Fibroblast of skin of right quadriceps (primary cell): ENCODE measurements around the gene FAM78A.

Experiments
- DNase-seq: peaks from one replicate; pipeline ENCODE4 v3.0.0-alpha.2; 2013

The FAM78A gene, protein sequence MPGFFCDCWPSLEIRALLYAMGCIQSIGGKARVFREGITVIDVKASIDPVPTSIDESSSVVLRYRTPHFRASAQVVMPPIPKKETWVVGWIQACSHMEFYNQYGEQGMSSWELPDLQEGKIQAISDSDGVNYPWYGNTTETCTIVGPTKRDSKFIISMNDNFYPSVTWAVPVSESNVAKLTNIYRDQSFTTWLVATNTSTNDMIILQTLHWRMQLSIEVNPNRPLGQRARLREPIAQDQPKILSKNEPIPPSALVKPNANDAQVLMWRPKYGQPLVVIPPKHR

GRCh38 chr9:131276094-131276888 lies at the start of gene FAM78A:
Gene FAM78A, minus strand, starts transcription at chr9:131276510. Its CDS starts 331 bp downstream, at chr9:131276179.
- no peak for DNase-seq

DNA sequence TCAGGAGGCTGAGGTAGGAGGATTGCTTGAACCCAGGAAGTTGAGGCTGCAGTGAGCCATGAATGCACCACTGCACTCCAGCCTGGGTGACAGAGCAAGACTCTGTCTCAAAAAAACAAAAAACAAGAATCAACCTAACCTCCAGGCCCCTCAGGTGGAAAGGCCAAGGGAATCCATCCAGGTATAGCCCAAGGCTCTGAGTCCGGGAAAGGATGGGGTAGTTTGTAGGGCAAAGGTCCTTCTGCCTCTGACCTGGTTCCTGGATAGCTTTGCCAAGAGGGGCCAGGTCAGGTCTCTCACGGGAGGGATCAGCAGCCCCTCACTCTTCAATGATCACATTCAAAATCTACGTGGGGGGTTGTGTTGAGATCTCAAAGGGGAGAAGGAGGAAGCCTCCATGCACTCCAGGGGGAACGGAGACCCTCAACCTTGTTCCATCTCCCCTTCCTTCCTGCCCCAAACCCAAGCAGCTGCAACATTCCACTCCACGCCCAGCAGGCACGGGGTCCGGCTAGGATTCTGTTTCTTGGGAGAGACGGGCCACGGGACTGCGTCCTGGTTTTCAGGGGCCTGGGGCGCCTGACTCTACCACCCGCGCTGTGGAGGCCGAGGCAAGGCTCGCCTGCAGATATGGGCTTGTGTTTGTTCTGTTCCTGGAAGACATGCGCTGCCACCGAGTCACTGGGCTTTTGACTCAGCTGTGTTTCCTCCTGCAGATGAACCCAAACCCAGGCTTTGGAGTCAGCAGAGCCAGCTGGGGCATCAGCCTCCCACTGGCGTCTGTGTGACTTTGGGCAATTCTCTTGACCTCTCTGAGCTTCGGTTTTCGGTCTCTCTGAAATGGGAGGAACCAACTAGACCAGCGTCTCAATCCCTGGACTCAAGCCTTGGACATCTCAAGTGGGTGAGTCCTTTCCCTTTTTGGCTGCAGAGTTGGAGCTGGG lies 48.7 kb upstream of the FAM78A start:
- no peak for DNase-seq

- DNase-seq, result no peak
Measured at GRCh38 chr9:131323629-131324028, 47.3 kb upstream of the FAM78A start.

- DNase-seq, result no peak
Measured at GRCh38 chr9:131320031-131320685, 43.8 kb upstream of the FAM78A start.

DNA sequence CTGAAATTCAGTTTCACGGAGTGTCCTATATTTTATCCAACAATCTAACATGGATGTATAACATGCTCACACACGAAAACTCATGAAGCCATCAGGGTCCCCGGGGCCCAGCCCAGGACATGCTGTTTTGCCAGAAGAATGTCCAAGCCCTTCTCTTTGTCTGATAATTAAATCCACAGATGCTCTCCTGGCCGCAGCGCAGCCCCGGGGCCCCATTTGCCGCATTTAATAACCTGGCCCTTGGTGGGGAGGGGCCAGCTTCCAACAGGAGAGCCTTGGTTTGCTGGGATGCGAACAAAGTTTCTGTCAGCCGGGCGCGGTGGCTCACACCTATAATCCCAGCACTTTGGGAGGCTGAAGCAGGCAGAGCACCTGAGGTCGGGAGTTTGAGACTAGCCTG lies 43.2 kb upstream of the FAM78A start:
- DNase-seq, result no peak

GRCh38 chr9:131318231-131319085 lies 42.1 kb upstream of the FAM78A start:
- no peak for DNase-seq

DNA sequence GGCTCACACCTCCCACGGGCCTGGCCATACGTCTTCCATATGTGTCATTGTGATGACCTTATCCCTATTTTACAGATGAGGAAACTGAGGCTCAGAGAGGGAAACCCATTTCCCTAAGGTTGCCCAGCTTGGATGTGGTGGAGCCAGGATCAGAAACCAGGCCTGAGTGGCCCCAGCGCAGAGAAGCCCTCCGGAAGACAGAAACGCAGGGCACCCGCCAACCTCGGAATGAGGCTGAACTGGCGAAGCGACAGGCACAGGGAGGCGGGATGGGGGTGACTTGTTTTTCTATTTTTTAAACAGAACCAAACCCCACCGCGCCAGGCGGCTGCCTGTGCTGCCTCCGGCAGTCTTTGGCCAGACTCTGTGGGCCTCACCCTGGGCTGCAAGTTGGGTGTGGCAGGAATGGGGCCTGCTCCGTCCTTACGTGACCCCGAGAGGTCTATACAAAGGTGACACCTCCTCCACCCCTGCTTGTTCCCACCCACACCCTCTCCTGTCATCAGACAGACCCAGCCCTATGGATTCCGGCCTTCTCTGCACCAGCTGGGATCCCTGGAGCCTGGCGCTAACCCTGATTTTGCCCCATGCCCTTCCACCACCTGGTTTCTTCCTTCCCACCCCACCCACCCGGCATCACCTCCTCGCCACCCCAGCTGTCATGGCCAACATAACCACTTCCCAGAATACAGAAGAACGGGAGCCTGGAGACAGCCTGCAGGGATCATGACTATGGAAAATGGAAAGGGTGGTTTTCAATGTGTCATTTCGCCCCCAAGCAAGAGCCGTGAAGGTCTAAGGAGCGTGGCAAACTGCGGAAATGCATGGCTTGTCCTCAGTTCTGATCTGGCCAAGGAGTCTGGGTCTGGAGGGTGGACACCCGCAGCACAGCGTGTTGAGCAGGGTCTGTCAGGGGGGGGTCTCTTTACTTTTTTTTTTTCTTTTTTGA lies 36.8 kb upstream of the FAM78A start:
- DNase-seq, result no peak

- no peak for DNase-seq
Measured at GRCh38 chr9:131312246-131312645, 35.9 kb upstream of the FAM78A start.

DNA sequence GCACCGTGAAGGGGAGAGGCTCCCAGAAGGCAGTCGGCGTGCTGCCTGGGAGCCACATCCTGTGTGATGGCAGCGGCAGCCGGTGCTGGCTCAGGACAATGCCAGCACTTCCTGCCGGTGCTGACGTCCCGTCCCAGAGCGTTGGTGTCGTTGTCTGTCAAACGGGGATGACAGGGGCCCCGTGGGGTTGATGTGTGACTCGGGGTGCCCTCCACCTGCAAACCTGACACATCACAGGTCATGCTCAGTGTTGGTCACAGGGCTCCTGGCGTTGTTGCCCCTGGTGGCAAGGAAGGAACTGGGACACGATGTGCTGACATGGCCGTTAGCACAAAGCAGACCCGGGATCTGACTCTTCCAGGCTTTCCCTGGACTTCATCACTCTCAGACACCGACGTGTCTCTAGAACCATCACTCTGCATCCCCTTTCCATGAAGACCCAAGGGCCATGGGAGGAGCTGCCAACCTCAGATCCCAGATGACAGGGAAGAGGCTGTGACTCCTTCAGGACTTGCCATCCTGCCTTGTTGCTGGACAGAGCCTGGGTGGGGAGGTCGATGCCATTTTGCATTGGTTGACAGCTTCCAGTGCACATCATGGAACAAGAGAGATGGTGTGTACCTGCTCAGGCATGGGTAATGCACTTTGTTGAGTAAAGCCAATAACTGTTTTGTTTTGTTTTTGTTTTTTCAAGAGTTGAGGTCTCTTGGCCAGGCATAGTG lies 34.7 kb upstream of the FAM78A start:
- DNase-seq, result no peak

DNA sequence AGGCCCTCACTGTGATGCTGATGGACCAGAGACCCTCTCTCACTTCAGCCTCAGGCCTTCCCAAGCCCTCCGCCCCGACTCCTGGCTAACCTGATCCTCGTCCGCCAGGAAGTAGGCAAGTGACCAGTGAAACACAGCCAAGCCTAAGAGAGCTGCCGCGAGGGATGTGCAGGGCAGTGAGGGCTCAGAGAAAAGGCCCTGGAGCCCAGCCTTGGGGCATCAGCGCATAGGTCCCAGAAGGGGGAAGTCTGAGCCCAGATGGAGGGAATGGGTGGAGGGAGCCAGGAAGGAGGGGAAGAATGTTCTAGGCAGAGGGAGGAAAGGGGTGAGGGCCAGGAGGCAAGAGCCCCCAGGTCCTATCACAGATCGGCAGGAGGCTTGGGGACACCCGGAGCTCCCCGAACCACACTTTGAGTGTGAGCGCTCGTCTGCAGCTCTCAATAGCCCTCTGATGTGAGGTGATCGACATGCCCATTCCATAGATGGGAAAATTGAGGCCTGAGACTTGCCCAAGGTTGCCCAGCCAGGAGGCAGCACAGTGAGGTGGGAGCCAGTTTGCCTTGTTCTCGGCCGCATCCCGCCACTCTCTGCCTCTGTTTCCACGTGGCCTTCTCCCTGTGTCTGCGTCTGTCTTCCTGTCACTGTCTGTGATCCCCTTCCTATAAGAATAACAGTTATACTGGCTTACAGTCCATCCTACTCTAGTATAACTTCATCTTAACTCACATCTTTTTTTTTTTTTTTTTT lies 33.4 kb upstream of the FAM78A start:
- DNase-seq, result no peak

DNA sequence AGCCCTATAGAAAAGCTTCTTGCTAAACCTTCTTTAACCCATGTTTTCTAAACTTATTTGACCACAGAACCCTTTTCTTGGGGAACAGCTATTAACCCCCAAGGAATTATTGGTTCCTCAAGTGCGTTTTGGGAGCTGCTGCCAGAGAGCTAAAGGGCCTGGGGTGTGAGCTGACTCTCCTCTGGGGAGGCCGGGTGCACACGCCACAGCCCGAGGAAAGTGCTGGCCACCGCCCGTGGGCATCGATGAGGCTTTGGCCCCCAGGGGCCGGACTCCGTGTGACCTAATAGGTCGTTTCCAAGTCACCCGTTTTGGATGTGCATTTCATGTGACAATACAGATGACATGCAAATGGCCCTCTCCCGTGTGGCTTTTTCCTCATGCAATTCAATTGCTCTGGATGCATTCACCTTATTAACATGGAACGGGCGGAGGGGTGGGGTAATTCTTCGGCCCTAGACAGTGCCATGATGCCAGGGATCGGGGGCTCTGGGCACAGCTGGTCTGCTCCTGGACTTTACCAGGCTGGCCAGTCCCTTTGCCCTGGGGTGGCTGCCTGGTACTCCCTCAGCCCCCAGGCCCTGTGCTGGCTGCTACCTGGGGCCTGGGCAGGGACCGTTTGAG lies 32.7 kb upstream of the FAM78A start:
- no peak for DNase-seq

- no peak for DNase-seq
Measured at GRCh38 chr9:131308452-131308851, 32.1 kb upstream of the FAM78A start.

DNA sequence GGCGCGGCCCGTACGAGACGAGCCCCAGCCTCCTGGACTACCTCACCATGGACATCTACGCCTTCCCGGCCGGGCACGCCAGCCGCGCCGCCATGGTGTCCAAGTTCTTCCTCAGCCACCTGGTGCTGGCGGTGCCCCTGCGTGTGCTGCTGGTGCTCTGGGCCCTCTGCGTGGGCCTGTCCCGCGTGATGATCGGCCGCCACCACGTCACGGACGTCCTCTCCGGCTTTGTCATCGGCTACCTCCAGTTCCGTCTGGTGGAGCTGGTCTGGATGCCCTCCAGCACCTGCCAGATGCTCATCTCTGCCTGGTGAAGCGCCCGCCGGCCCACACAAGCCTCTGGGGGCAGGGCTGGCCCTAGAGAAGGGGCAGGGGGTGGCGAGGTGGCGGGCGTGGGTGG lies 31.7 kb upstream of the FAM78A start:
- DNase-seq, result no peak

- DNase-seq, result peak; percentile 18
Measured at GRCh38 chr9:131306397-131307004, 30.2 kb upstream of the FAM78A start.

GRCh38 chr9:131304676-131305355 lies 28.5 kb upstream of the FAM78A start:
- peak; percentile 48 for DNase-seq

DNA sequence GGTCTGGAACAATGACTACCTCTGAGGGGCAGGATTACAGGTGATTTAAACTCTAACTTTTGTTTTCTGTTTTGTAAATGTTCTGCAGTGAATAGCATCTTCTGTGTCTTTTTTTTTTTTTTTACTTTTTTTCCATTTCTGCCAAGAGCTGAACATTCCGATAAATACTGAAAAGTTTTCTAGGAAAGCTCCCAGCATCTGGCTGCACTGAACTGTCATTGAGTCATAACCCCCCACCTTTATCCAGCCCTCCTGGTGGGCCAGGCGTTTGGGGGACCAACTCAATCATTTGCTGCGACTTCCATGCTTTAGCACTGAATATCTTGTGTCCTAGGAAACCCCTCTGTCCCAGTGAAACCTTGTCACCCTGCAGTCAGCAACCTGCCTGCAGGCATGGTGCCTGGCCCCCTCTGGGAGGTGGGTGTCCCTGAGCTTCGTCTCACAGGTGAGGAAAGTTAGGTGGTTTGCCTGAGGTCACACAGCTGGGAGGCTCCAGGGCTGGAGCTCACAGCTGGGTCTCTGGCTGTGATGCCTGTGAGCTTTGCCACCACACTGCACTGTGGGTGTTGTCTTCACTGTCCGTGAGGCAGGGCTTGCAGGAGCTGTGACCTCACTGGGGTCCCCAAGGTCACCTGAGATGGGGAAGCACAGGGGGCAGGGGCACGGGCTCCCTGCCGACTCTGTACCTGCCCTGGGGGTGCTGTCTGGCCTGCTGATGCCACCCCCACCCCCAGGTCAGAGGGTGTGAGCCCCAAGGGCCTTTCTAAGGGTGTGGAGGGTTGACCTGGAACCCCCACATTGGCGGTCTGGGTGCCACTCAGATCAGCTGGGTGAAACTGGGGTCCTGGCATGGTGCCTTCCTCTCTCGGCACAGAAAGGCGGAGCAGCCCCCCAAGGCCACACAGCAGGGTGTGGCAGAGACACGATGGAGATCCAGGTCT lies 27.3 kb upstream of the FAM78A start:
- no peak for DNase-seq
